ENCODE results near the gene TXLNB.
A peak's percentile ranks its signal among the peaks of the same experiment; 100 is the strongest.
"Not testable (repeated sequence)": the region's sequence is repeated elsewhere in the genome, so short reads cannot be mapped to it uniquely, and the experiment has no call there.

Gene TXLNB

DNA sequence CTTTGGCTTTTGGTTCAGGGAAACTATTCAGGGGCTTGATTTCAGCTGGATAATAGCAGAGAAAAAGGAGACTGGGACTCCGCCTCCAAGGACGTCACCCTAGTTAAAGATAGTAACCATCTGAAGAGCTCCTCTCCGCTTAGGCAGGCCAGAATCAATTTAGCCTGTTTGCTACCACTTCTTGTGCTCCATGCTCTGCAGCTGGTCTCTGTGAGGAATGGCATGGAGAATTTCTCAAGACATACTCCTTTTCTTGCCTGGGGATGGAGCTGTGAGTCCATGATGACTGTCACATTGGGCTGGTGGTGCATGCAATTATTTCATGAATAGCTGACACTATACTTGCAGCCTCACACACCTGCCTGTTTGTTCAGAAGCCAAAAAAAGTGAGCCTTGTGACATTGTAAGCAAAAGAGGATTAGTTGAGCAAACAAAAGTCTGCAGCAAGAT is 61.4 kb downstream of the TXLNB start:
- DNase-seq = peak; percentile 59

DNA sequence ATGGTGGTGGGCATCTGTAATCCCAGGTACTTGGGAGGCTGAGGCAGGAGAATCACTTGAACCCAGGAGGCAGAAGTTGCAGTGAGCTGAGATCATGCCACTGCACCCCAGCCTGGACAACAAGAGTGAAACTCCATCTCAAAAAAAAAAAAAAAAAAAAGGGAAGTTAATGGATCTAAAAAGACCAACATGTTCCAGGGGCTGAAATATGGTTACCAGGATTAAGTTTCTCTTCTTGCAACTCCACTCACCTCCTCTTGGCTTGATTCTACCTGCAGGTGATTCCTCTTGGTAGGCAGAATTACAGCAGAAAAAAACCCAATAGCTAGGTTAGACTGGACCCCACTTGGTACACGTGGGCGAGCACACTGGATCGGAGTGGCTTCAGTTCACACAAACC is 63.4 kb downstream of the TXLNB start:
- DNase-seq = not testable (repeated sequence)

GRCh38 chr6:139219746-139220145 is 72.1 kb downstream of the TXLNB start:
- no peak for DNase-seq

GRCh38 chr6:139219271-139219729 is 72.5 kb downstream of the TXLNB start:
- DNase-seq = peak; percentile 60

DNA sequence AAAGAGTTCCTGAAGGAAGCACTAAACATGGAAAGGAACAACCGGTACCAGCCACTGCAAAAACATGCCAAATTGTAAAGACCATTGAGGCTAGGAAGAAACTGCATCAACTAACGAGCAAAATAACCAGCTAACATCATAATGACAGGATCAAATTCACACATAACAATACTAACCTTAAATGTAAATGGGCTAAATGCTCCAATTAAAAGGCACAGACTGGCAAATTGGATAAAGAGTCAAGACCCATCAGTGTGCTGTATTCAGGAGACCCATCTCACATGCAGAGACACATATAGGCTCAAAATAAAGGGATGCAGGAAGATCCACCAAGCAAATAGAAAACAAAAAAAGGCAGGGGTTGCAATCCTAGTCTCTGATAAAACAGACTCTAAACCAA is 79.3 kb downstream of the TXLNB start:
- DNase-seq = not testable (repeated sequence)

DNA sequence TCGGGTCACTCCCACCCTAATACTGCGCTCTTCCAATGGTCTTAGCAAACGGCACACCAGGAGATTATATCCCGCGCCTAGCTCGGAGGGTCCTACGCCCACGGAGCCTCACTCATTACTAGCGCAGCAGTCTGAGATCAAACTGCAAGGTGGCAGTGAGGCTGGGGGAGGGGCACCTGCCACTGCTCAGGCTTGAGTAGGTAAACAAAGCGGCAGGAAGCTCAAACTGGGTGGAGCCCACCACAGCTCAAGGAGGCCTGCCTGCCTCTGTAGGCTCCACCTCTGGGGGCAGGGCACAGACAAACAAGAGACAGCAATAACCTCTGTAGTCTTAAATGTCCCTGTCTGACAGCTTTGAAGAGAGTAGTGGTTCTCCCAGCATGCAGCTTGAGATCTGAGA is 81.0 kb downstream of the TXLNB start:
- DNase-seq = not testable (repeated sequence)

DNA sequence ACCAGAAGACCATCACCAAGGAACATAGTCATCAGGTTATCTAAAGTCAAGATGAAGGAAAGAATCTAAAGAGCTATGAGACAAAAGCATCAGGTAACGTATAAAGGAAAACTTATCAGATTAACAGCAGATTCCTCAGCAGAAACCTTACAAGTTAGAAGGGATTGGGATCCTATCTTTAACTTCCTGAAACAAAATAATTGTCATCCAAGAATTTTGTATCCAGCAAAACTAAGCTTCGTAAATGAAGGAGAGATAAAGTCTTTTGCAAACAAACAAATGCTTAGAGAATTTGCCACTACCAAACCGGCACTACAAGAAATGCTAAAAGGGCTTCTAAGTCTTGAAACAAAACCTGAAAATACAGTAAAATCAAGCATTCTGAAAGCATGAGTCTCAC is 86.0 kb downstream of the TXLNB start:
- no peak for DNase-seq

DNA sequence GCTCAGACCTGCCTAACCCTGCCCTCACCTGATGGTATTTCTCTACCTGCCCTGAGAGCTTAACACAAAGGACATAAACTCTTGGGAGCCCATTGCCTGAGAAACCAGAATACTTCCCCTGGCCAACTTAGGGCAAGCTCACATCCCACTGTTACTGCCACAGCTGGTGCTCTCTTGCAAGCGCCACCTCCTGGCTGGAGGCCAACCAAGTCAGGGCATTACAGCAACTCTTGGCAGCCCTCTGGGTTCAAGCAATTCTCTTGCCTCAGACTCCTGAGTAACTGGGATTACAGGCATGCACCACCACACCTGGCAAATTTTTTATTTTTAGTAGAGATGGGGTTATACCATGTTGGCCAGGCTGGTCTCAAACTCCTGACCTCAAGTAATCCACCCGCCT is 86.8 kb downstream of the TXLNB start:
- DNase-seq = no peak

GRCh38 chr6:139201378-139201777 is 90.4 kb downstream of the TXLNB start:
- no peak for DNase-seq

- no peak for DNase-seq
These were observed 93.1 kb downstream of the TXLNB start for GRCh38 chr6:139198529-139199288.

DNA sequence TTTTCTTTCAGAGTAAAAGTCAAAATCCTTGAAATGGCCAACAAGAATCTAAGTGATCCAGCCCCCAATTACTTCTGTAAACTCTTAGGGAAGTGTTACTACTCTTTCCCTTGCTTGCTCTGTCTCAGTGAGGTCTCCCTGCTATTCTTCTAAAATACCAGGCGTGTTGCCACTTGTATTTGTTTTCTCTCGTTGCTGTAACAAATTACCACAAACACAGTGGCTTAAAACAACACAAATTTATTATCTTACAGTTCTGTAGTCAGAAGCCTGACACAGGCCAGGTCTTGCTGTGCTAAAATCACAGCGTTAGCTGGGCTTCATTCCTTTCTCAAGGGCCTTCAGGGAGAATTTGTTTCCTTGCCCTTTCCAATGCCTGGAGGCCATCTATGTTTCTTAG is 97.1 kb downstream of the TXLNB start:
- no peak for DNase-seq

Data from NCI-H1092 treated with DMSO at 0.1 percent for 48 hours (cell line).